Mammary epithelial cell (primary cell): ENCODE data around the gene ADAM10.

Source experiments
- EZH2 ChIP-seq: IDR thresholded peaks from 2 replicates; pipeline ENCODE4 v1.6.1; 2012; ENCODE audit warnings: low read length, inconsistent platforms, borderline replicate concordance
- TF ChIP-seq, protein P1 (sequence below), 2 donors: IDR thresholded peaks in 1 of 2; conservative IDR thresholded peaks in 1 of 2; 2 replicates each; pipeline ENCODE4 v1.5.1; 2011 to 2012; ENCODE audit warnings: inconsistent platforms in 2 of 2, low read length in 2 of 2, mild to moderate bottlenecking in 2 of 2, control low read depth in 1 of 2, low read depth in 1 of 2; ENCODE audit not compliant: insufficient read depth in 1 of 2; ENCODE audit errors: extremely low read depth in 1 of 2

GRCh38 chr15:58724466-58724865 lies 25.0 kb downstream of the ADAM10 start:
- no peak for TF ChIP-seq EZH2
- TF ChIP-seq, protein P1, sequence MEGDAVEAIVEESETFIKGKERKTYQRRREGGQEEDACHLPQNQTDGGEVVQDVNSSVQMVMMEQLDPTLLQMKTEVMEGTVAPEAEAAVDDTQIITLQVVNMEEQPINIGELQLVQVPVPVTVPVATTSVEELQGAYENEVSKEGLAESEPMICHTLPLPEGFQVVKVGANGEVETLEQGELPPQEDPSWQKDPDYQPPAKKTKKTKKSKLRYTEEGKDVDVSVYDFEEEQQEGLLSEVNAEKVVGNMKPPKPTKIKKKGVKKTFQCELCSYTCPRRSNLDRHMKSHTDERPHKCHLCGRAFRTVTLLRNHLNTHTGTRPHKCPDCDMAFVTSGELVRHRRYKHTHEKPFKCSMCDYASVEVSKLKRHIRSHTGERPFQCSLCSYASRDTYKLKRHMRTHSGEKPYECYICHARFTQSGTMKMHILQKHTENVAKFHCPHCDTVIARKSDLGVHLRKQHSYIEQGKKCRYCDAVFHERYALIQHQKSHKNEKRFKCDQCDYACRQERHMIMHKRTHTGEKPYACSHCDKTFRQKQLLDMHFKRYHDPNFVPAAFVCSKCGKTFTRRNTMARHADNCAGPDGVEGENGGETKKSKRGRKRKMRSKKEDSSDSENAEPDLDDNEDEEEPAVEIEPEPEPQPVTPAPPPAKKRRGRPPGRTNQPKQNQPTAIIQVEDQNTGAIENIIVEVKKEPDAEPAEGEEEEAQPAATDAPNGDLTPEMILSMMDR (conservative IDR thresholded peaks at IDR 0.05 in 1 of 2, IDR thresholded peaks at IDR 0.05 in 1 of 2; ENCODE audit: extremely low read depth in 1 of 2, insufficient read depth in 1 of 2, low read depth in 1 of 2, low read length in 2 of 2): no peak
